ENCODE data around the gene RNF114.
"Not testable (repeated sequence)": the region's sequence is repeated elsewhere in the genome, so short reads cannot be mapped to it uniquely, and the experiment has no call there.

RNF114 gene

GRCh38 chr20:49936153-49937026 lies at the start of gene RNF114:
Gene RNF114 (plus strand): TSS chr20:49936397. CDS start chr20:49936413, 16 bp downstream.
- DNase-seq, result peak; percentile 93

DNA sequence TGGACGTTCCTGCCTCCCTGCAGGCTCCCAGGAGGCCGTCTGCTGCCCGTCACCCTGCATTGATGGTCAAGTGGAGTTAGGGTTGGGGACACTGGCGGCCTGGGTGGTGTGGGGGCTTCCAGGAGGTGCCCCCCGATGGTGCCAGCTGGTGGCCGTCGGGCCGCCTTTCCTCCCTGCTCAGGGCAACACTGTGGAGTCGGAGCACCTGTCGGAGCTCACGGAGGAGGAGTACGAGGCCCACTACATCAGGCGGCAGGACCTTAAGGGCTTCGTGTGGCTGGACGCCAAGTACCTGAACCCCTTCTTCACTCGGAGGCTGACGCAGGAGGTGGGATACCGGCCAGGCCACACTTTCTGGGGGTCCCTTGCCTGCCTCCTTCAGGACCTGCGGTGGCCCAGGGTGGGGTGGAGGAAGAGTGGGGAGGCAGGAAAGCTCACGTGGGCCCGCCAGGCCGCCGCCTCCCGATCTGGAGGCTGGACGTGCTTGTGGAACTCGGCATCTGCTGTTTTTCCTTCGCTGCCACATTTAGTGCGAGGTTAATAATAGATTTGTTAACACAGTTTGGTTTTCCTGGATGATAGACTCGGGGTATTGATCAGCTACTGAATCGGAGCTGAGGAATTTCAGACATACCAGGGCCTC lies 49.5 kb upstream of the RNF114 start:
- no peak for DNase-seq

GRCh38 chr20:49887251-49888211 lies 48.7 kb upstream of the RNF114 start:
- DNase-seq, result no peak

GRCh38 chr20:49888212-49889000 lies 47.8 kb upstream of the RNF114 start:
- DNase-seq, result peak; percentile 62

GRCh38 chr20:49889001-49889934 lies 46.9 kb upstream of the RNF114 start:
- DNase-seq, result no peak

DNA sequence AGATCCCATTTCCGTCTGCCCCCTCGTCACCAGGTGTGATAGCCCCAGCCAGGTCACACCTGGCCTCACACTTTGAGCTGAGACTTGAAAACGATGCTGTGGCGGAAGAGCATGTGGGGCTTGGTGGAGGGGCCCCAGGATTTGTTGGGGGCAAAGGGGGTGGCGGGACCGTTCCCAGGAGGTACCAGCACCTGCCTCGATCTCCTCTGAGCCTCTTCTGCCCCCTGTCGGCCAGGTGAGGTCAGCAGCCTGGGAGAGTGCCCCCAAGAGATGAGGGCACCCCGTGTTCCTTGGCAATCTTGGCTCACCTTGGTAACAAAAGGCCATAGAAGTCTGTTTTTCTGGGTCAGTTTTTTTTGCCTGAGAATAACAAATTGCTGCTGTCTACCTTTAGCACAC lies 46.3 kb upstream of the RNF114 start:
- no peak for DNase-seq

DNA sequence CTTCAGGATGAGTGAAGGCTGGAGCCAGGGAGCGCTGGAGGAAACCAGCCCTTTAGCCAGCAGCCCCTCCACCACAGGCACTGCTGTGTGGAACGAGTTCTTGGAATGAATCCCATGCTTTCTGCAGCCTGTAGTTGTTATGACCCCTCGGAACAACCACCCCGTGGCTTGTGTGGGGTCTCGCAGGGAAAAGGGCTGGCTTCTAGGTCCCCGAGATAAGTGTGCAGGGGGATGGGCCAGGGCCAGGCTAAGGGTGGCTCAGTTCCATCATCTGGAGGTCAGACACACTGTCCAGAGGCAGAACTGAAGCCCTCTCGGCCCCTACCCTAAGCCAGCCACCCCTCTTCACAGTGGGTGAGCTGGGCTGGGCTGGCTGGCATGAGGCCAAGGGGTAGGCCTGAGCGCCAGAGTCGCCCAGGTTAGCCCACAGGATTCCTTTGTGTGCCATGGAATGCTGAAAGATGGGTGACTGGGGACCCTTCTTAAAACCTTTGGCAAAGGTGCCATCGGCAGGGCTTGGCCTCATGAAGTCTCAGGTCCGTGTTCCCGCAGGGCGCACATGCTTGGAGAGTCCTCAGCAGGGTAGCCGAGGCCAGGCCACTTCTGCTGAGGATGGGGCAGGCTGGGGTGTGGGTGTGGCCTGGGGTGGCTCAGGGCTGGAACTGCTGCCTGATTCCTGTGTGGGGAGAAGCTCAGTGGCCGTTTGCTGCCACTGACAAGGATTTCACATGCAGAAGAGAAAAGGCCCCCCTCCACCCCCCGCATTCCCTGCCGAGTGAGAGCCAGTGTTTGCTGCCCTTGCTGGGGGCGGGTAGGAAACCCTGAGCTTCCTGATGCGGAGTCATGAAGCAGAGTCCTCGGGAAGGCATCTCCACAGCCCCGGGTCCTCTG lies 45.5 kb upstream of the RNF114 start:
- no peak for DNase-seq

DNA sequence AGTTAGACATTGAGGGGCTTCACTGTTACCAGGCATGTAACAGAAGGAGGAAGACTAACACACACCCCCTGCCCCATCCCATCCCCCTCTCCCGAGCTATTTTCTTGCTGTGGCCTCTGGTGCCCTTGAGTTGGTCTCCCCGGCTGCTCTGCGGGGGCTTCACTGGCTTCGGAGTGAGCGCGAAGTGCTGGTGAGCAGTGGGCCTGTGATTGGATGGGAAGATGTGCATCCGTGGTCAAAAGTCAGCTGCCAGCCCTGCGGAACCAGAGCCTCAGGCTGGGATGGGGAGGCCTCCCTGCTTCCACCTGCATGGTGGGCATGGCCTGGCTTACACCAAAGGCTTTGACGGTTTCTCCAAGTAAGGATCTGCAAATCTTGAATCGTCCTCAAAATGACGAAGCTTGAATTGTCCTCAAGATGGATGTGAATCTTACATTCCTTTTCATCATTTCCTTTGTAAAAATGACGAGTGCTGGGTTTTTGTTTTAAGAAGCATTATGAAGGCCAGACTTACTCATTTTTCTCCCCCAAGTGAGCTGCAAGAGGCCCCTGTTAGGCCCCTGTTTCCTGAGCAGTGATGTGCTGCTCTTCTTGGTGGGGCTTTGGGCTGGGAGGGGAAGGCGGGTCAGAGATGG lies 44.6 kb upstream of the RNF114 start:
- no peak for DNase-seq

- DNase-seq, result no peak
These were observed 43.9 kb upstream of the RNF114 start for GRCh38 chr20:49892260-49892659.

DNA sequence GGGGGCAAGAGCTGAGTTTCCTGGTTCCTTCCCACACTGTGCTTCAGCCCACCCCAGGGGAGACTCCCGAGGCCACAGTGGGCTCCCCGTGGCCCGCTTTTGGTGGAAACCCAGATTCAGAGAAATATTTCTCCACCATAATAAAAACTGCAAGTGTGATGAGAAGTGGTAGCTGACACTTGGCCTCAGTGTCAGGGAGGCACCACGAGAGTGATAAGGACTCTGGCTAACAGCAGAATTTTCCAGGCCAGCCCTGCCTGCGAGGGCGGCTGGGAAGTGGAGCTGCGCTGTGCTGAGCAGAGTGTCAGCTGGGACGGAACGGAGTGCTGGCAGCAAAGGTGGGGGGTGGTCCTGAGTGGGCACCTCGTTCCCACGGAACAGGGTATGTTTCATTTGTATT lies 43.4 kb upstream of the RNF114 start:
- DNase-seq, result no peak

DNA sequence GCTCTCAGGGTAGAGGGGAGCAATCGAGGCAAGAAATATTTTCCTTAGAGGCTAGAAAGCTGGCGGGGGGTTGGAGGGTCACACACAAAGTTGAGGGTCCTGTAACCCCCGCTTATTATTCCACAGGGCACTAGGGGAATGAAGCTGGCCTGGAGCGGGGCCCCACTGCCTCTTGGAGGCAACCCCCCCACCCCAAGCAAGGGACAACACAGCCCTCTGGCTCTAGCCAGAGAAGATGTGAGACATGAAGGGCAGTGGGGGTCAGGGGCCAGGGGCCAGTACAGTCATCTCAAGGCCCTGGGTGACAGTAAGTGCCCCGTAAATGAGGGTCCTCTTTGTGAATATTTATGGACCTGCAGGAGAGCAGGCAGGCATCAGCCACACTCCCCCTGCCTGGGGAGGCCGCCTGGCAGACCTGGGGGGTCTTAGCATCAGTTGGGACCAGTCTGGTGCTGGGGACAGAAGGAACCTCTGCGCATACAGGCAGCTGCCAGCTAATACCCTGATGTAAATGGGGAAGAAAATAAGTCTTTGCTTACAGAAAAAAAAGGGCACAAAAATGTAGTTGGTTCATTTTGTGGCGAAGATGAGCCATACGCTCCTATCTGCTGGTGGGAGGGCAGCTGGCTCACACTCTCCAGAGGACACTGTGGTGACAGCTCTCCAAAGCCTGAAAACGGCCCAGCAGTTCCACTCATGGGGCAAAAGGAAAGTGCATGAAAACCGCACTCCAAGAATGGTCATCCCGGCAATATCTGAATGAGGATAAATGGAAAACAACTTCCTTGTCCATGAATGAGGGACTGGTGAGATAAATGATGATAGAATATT lies 42.7 kb upstream of the RNF114 start:
- DNase-seq, result no peak

DNA sequence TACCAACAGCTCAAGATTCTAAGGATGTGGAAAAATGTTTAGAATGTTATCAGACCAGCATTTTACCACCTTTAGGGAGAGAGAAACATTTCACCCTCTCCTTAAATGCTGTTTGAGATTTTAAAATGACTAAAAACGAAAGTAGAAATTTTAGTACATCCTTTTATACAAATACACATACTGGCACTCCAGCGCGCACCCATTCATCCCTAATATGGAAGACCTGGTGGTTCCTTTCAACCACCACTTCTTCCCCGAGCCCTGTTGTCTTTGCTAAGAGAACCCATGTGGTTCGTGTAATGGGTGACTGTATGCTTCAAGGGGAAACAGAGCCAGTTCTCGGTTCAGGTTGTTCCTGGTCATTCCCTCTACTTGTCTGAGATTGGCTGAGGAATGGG lies 42.1 kb upstream of the RNF114 start:
- DNase-seq, result no peak

DNA sequence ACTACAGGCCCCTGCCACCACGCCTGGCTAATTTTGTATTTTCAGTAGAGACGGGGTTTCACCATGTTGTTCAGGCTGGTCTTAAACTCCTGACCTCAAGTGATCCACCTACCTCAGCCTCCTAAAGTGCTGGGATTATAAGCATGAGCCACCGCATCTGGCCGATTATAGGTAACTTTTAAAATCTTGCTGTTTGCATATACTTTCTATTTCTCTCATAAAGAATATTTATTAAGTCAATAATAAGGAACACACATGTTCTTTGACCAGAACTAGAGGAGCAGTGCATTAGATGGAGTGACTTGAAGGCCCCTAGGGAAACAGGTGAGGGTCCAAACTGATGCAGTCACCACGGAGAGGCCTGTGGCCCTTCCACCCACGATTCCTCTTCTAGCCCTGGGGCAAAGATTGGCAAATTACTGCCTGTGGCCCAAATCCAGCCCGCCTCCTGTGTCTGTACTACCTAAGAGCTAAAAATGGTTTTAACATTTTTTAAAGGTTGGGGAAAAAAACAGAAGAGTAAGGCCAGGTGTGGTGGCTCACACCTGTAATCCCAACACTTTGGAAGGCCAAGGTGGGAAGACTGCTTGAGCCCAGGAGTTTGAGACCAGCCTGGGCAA lies 40.6 kb upstream of the RNF114 start:
- DNase-seq, result not testable (repeated sequence)

GRCh38 chr20:49896204-49896603 lies 40.0 kb upstream of the RNF114 start:
- no peak for DNase-seq

DNA sequence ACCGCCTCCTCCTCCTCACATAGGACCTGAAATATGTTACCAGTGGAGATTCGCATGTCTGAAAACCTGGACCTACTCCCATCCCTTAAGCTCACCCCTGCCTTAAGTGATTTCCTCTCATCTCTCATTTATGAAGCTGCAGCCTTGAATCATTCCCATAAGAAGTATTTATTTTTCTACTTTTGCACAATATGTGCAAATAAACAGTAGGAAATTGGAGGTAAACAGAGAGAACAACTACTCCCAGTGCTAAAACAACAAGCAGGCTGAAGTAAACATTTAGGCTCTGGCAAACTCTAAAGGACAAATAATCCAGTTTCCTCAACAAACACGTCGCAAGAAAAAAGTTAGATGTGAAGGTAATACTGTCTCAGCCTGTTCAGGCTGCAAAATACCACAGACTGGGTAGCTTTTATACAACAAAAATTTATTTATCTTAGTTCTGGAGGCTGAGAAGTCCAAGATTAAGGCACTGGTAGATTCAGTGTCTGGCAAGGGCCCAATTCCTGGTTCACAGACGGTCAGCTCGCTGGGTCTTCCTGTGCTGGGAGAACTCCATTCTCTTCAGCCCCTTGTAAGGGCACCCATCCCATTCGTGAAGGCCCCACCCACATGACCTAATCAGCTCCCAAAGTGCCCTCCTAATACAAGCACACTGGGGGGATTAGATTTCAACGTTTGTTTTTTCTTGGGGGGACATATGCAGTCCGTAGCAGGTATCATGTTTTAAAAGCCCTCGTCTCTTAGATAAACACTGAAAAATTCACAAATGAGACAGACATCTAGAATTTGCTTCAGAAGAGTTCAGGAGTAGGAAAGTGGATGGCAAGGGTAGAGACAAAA lies 36.4 kb upstream of the RNF114 start:
- DNase-seq, result no peak

- no peak for DNase-seq
These were observed 34.6 kb upstream of the RNF114 start for GRCh38 chr20:49901588-49901987.
